Measurements from ENCODE around the gene TSC1. TPM values are rescaled to one million over a fixed set of nuclear protein-coding genes. Genes with fewer than 3 reads are reported as not detected.

The TSC1 gene
- total and polyA plus RNA-seq, 10 of the 15 experiments (the other 5 are each of a cell fraction or from before 2014, with no cell fraction given): 4.0 to 48.0 (median 14.9) TPM

- DNase-seq (ENCODE audit: low read depth, low spot score): no peak
- Histone ChIP-seq H3K27me3 (replicated peaks in 1 of 2; ENCODE audit: control insufficient read depth in 2 of 2, insufficient read depth in 2 of 2, low read length in 1 of 2) (no peaks in the 10 kb centered on the region), H3K79me2 (ENCODE audit: control insufficient read depth, insufficient read depth, low read length) (no peaks in the 10 kb centered on the region), H4K20me1 (ENCODE audit: control insufficient read depth, insufficient read depth) (no peaks in the 10 kb centered on the region), H3K4me1 (ENCODE audit: control insufficient read depth, insufficient read depth, low read length) (peaks cover 4% of the 10 kb centered on the region; the same call in 1 of the 2 replicates), H3K9ac (ENCODE audit: control insufficient read depth, insufficient read depth, low read length) (no peak overlapping the region), H3K9me3 (replicated peaks; ENCODE audit: control insufficient read depth, insufficient read depth, low read length) (no peaks in the 10 kb centered on the region), H3K27ac (ENCODE audit: control insufficient read depth, insufficient read depth) (no peak overlapping the region), H2AFZ (ENCODE audit: control insufficient read depth, low read depth, low read length) (no peak overlapping the region), H3K4me2 (ENCODE audit: control insufficient read depth, insufficient read depth) (no peak overlapping the region), H3K4me3 (no peak overlapping the region), H3K36me3 (ENCODE audit: control insufficient read depth in 2 of 2, insufficient read depth in 2 of 2, low read length in 1 of 2) (no peaks in the 10 kb centered on the region)
- in situ Hi-C loops (cut with MboI) (no loop called here), intact Hi-C loops (cut with micrococcal nuclease; ENCODE audit: unreplicated experiment) (no loop called here)
- CTCF ChIA-PET: interaction anchor here (1.2 kb wide), 1 partner anchor 22 kb away, joined by 3 read pairs; no protein-coding TSS in a partner anchor
- no peak for FAIRE-seq
- TF ChIP-seq MTA3 (IDR thresholded peaks at IDR 0.05; ENCODE audit: borderline replicate concordance, low read length) (no peak), FOXK2 (IDR thresholded peaks at IDR 0.05) (no peak), ZNF384 (IDR thresholded peaks at IDR 0.05; ENCODE audit: borderline replicate concordance, low read depth, low read length) (no peak), ZBTB4 (CRISPR knock-in tag; IDR thresholded peaks at IDR 0.05) (no peak), SKIL (IDR thresholded peaks at IDR 0.05; ENCODE audit: low read depth, poor library complexity, severe bottlenecking) (no peak), RELB (IDR thresholded peaks at IDR 0.05; ENCODE audit: low read depth) (no peak), CEBPZ (IDR thresholded peaks at IDR 0.05; ENCODE audit: low read depth, low read length) (no peak), CHD2 (IDR thresholded peaks at IDR 0.05; ENCODE audit: borderline replicate concordance, low read depth, low read length) (no peak), ZSCAN29 (IDR thresholded peaks at IDR 0.05) (no peak), RBBP5 (conservative IDR thresholded peaks at IDR 0.05) (no peak), EED (IDR thresholded peaks at IDR 0.05; ENCODE audit: low read depth) (no peak), ZZZ3 (IDR thresholded peaks at IDR 0.05; ENCODE audit: control insufficient read depth, insufficient read length, low read depth) (no peak), JUNB (IDR thresholded peaks at IDR 0.05) (no peak), CBX5 (IDR thresholded peaks at IDR 0.05; ENCODE audit: low read depth) (no peak), HDAC6 (IDR thresholded peaks at IDR 0.05; ENCODE audit: unreplicated experiment) (no peak)
- no TSS peak for BruUV-seq (replicated peaks)
- POLR2A ChIA-PET: no interaction called here
- RAD21 ChIA-PET (ENCODE audit: unreplicated experiment): no interaction called here
- WGBS (ENCODE audit: insufficient coverage, insufficient replicate concordance, low lambda C conversion rate, missing lambda C conversion rate): 22% methylated on average over 4 of the region's 4 CpGs
- SMC1A ChIA-PET (ENCODE audit: uncharacterized antibody, unreplicated experiment): no interaction called here
- ATAC-seq: no peak
Measured at GRCh38 chr9:132949709-132950108, 5.3 kb upstream of the TSC1 start.
